ENCODE results near the gene DEPP1.
"Not testable (repeated sequence)": the region's sequence is repeated elsewhere in the genome, so short reads cannot be mapped to it uniquely, and the experiment has no call there.

DEPP1 gene, protein sequence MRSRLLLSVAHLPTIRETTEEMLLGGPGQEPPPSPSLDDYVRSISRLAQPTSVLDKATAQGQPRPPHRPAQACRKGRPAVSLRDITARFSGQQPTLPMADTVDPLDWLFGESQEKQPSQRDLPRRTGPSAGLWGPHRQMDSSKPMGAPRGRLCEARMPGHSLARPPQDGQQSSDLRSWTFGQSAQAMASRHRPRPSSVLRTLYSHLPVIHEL

DNA sequence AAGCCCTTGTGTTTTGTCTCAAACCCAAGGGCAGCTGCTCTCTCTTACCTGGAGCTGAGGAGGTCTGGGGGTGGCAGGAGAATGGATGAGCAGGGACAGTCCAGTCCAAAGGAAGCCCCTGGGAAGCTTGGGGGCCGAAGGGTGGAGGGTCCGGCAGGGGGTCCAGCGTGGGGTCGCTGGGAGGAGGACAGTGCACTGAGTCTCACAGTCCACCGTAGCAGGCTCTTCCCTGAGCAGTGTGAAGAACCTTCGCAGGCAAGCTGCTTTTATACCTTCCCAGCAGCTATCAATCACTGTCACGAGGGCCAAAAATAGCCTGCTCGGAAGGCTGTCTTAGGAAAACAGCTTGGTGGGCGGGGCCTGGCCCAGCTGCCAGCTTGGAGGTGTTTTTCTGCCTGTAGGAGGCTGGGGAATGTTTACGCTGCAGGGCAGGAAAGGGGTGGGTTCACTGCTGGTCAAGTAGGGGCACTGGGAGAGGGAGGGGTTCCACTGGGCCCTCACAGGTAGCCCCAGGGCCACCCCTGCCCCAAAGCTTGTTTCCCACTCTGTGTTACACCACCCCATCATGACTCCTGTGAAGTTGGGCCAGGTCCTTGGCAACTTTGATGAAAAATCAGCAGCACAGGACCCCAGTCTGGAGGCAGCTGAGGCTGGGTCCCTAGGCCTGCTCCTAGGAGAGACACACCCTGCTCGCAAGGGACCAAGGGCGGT, at the start of gene DEPP1:
TSS of gene DEPP1 (minus strand) at position 240 of the 711 bp plus-strand sequence. CDS start 779 bp downstream, outside the sequence.
- DNase-seq: no peak

GRCh38 chr10:45023426-45023825, 44.8 kb upstream of the DEPP1 start:
- no peak for DNase-seq

- no peak for DNase-seq
Measured at GRCh38 chr10:45015590-45015989, 37.0 kb upstream of the DEPP1 start.

DNA sequence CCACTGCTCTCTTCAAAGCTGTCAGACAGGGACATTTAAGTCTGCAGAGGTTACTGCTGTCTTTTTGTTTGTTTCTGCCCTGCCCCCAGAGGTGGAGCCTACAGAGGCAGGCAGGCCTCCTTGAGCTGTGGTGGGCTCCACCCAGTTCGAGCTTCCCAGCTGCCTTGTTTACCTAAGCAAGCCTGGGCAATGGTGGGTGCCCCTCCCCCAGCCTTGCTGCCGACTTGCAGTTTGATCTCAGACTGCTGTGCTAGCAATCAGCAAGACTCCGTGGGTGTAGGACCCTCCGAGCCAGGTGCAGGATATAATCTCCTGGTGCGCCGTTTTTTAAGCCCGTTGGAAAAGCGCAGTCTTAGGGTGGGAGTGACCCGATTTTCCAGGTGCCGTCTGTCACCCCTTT, 35.9 kb upstream of the DEPP1 start:
- not testable (repeated sequence) for DNase-seq

- peak; percentile 4 to 16 for DNase-seq
Measured at GRCh38 chr10:45008524-45009161, 30.0 kb upstream of the DEPP1 start.

DNA sequence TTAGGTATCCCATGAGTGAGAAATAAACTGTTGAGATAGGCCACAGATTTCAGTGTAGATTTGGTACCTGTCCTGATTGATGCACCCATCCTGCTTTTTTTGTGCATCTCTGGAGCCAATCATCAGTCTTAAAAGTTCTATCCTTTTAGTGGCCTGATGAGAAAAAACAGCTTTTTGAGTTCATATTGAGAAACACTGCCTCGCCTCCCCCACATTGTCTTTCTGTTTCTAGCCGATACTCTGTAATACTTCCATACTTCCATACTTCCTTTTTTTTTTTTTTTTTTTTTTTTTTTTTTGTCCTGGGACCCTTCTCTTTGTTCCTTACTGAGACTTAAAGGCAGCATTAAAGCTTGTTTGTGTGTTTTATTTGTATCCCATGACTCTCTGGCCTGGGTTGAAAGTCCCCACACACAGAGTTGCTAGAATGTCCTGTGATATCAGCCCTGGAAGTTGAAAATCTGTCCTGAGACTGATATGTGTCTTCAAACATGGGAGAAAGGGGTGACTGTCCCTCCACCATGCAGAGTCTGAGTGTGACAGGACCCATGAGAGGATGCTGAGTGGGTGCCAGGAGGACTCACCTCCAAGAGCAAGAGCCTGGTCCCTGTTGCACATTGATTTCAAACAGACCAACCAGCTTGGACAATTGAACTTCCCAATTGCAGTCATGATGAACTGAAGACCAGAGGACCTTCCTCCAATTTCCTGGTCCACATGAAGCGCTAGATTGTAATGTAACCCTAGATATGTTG, 27.8 kb upstream of the DEPP1 start:
- no peak for DNase-seq

- DNase-seq: no peak
Measured at GRCh38 chr10:45005284-45005683, 26.7 kb upstream of the DEPP1 start.

DNA sequence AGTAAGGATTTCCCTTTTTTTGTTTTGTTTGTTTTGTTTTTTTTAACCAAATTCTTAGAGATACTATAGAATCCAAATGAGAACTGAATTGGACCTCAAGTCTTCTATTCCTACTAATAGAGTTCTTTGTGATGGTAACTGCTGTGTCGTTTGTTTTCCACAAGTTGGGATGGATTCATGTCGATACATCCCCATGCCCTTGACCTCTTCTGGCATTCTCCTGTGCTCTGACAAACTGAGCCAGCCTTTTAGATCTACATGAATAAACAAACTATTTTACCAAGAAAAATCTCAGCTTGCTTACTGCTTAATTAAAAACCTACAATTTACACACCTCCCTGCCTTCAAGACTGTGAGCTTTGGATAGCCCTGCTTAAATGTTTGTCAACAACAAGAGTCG, 26.1 kb upstream of the DEPP1 start:
- no peak for DNase-seq

DNA sequence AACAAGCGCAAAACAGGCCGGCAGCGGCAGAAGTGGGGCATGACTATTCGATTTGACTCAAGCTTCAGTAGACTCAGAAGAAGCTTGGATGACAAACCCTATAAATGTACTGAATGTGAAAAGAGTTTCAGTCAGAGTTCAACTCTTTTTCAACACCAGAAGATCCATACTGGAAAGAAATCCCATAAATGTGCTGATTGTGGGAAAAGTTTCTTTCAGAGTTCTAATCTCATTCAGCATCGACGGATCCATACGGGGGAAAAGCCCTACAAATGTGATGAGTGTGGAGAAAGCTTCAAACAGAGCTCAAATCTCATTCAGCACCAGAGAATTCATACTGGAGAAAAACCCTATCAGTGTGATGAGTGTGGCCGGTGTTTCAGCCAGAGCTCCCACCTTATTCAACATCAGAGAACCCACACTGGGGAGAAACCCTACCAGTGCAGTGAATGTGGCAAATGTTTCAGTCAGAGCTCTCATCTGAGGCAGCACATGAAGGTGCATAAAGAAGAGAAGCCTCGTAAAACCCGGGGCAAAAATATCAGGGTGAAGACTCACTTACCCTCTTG, 24.9 kb upstream of the DEPP1 start:
- no peak for DNase-seq

- DNase-seq: peak; percentile 39 to 42
Measured at GRCh38 chr10:45001381-45002148, 23.0 kb upstream of the DEPP1 start.

GRCh38 chr10:45000752-45001380, 22.3 kb upstream of the DEPP1 start, which contains the start of gene ZNF22:
Gene ZNF22, plus strand, starts transcription at chr10:45000923. Its CDS starts 2,446 bp downstream, at chr10:45003369.
- DNase-seq: peak; percentile 56 to 65

DNA sequence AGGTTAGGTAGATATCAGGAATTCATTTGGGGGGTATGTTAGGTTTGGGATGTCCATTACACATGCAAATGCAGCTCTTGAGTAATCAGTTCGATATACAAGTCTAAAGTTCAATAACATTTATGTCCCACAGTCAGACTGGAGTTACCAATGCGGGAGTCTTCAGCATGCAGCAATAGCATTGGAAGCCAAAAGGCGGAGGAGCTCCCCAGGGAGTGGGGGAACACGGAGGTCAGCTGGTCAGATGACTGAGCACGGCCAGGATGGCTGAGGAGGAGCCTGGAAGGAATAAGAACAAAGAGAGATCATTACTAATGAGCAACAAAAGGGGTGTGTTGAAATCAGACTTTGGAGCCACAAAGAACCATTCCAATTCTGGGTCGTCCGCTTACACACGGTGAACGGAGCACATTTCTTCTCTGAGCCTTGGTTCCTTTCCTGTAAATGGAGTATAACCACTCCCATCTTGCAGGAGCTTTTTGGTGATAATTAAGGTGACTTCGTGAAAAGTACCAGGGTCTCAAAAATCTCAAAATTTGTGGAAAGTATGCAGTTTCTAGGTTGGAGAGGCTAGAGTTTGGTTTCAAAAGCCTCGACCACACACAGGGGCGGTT, 21.6 kb upstream of the DEPP1 start:
- DNase-seq: no peak

DNA sequence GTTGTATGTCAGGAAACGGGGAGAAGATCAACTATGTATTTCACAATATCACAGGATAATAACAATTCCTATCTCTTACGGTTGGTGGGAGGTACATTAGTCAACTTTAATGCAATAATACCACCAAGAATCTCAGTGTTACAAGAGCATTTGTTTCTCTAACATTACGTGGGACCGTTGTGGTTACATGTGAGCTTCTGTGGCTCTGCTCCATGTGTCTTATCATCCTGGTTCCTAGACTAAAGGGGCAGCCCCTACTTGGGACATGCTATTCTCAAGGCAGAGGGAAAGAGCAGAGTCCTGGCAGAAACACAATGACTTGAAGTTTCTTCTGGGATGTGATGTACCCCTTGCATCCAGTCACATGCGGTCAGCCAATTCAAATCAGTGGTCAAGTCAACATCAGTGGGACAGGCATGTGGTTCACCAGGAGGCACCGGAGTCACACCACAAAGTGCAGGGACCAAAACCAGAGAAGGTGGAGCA, 19.6 kb upstream of the DEPP1 start:
- no peak for DNase-seq

GRCh38 chr10:44997105-44997748, 18.6 kb upstream of the DEPP1 start:
- DNase-seq: no peak

DNA sequence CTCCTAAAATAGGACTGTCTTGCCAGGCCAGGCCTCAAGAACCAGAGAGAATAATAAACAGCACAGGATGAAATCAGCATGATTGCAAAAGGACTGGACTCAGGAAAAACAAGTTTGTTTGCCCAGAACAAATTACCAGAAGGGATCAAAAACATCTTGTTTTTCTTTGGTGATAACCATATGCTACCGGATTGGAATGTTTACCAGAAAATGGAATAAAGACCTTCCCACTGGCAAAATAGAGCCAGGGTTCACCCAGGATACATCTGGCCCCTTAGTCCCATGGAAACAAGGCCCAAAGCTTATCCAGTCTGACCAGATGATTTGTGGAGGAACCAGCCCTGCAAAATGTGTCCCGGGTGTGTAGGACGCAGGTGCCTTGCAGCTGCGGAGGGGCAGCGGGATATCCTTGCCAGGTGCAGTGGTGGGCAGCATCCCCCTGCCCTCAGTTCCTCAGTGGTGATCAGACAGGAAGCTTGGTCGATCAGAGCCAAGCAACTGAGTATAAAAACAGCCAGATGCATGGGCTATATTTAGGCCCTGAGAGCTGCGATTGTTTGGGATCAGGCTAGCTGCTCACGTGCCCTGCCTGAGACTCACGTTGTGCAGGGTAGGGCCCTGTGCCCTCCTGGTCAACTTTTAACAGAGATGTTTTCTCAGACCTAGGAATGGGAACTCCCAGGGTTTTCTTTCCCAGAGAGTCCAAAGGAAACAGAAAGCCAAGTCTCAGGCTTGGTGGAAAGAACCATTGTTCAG, 17.5 kb upstream of the DEPP1 start:
- no peak for DNase-seq

DNA sequence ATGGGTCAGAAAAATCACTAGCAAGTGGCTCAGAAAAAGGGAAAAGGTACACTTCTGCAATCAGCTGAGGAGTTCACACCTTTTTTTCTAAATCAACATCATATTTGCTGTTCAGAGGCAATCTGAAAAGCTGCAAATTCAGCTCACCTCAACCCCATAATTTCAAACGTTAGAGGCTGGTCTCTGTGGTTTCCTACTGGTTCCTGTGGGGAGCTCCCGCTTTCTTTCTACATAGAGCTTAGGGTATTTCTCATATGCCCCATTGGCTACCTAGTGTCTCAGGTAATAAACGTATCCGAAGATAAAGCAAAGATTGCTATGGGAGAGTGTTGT, 16.9 kb upstream of the DEPP1 start:
- DNase-seq: no peak

DNA sequence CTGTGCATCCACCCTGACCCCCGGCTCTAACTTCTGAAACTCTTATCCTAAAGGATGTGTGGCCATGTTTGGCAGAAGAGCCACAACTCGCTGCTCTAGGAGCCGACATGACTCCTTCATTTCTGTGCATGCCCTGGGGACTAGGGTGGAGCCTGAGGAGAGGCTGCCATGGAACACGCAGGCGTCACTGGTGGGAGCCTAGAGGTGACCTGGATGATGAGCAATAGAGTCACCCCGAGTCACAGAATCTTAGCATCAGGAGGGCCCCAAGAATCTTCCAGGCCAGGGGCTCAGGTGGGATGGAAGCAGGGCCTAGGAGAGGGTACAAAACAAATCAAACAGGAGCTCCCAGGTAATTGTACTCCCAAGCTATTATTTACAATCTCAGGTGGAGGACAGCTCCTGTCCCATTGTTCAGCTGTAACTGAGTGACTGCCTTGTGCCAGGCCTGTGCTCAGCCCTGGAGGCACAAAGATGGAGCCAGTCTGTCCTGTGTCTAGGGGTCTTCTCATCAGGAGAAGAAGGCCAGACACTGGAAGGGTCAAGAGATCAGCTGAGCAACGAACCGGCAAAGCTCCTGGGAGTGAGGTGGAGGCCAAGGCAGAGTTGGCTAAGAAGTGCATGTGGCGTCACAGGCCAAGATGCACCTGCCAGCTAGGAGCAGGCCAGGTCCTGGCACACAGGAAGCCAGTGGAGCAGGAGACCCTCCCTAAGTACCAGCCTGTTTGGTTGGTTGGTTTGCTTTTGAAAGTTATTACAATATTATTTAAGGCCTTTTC, 16.3 kb upstream of the DEPP1 start:
- no peak for DNase-seq

GRCh38 chr10:44993922-44994751, 15.5 kb upstream of the DEPP1 start:
- no peak for DNase-seq
